Ovary (tissue), 9 donors: ENCODE data around the gene TNRC6A. TPM values are rescaled to one million over a fixed set of nuclear protein-coding genes. Genes with fewer than 3 reads are reported as not detected.

Source experiments
- DNase-seq, 5 donors: peaks; one replicate each; pipeline ENCODE4 v3.0.0-alpha.2; 2019 to 2020
- H3K27ac ChIP-seq, 2 donors: fragments of 200-600 bp; one replicate each; pipeline versions ENCODE4 v1.5.1 to v1.8.0; 2019 to 2022
- H3K27me3 ChIP-seq: fragments of 200-600 bp; one replicate; pipeline ENCODE4 v1.8.0; 2022
- H3K36me3 ChIP-seq: fragments of 200-600 bp; sonication (generic); one replicate; pipeline ENCODE4 v1.5.1; 2019
- H3K4me1 ChIP-seq: one replicate; pipeline ENCODE4 v1.8.1; 2013; ENCODE audit warnings: mild to moderate bottlenecking, moderate library complexity; ENCODE audit not compliant: insufficient read depth
- H3K4me3 ChIP-seq: fragments of 200-600 bp; sonication (generic); one replicate; pipeline ENCODE4 v1.5.1; 2017
- H3K9me3 ChIP-seq, 2 donors: fragments of 200-600 bp in 1 of 2; sonication (generic) in 1 of 2; one replicate each; pipeline versions ENCODE4 v1.5.1 to v1.8.1; 2013 to 2019; ENCODE audit warnings: mild to moderate bottlenecking in 1 of 2, moderate library complexity in 1 of 2
- CTCF ChIP-seq, 3 donors: fragments of 450-650 bp in 2 of 3; fragments of 200-600 bp in 1 of 3; IDR thresholded peaks; one replicate each; pipeline versions ENCODE4 v1.5.1 to v1.8.0; 2016 to 2022; ENCODE audit warnings: antibody characterized with exemption in 3 of 3, mild to moderate bottlenecking in 1 of 3
- EP300 ChIP-seq: sonication (generic); formaldehyde crosslinking; IDR thresholded peaks from one replicate; pipeline ENCODE4 v1.6.1; 2017; ENCODE audit warnings: antibody characterized with exemption
- POLR2A ChIP-seq: fragments of 450-650 bp; IDR thresholded peaks from one replicate; pipeline ENCODE4 v1.6.1; 2017; ENCODE audit warnings: antibody characterized with exemption, mild to moderate bottlenecking, moderate library complexity
- WGBS, 3 donors: extraction: QIAGEN DNeasy Blood & Tissue Kit in 1 of 3; methylation state at CpG; one replicate each; pipeline versions ENCODE4 v1.1.5 to v1.1.7; 2013 to 2017; 5-methylcytosine and 5-hydroxymethylcytosine counted together
- intact Hi-C, 4 donors: fragments of 100-400 bp; cut with DNase I; formaldehyde crosslinking; loops; one replicate each; pipeline versions ENCODE4 v1.11.0 to v1.15.1; 2022 to 2023
- polyA plus RNA-seq, 2 donors: library from polyadenylated mRNA; stranded (reverse); fragments of 200-250 nt in 1 of 2; fragments of 350-450 nt in 1 of 2; fragmentation: Illumina TruSeq in 1 of 2; extraction: RNeasy Lipid Tissue Mini Kit (QIAGEN cat#74804) in 1 of 2; gene quantifications; one replicate each; pipeline ENCODE4 v1.2.3, GENCODE V29; 2013 to 2014
- total RNA-seq, 7 donors: library from RNA; depleted of rRNA in 2 of 7; stranded (reverse); fragments of >200 nt in 2 of 7; fragmentation: NEBNext Ultra II Directional in 3 of 7; extraction: Animal tissue kit (Norgen Biotek cat#: 25700) in 3 of 7; gene quantifications; one replicate each; pipeline versions ENCODE4 v1.1.0 to v1.2.4, GENCODE V29; 2016 to 2023
- donor health status: DM: no; HTN: no; CAD: no; lungs with moderate emphysema.
- donor health status: DM: no; HTN: no; CAD: no.
- donor health status: Bipolar disorder and iron deficiency.
- donor health status: DM: yes; HTN: yes; CAD: no.
- donor health status: DM: no; HTN: no; CAD: no.
- donor health status: DM: yes; HTN: yes; CAD: no.

The TNRC6A gene
- total and polyA plus RNA-seq, 9 donors: 22.1 to 80.7 (median 54.0) TPM

GRCh38 chr16:24822542-24822941, 93.1 kb downstream of the TNRC6A start:
- intact Hi-C loops: no loop called here
- DNase-seq: no peak
- no peak overlapping the region for H3K27ac ChIP-seq
- no peak overlapping the region for H3K4me3 ChIP-seq
- TF ChIP-seq POLR2A: no peak
- no peaks in the 10 kb centered on the region for H3K9me3 ChIP-seq
- WGBS, 3 donors: 84 to 85% (median 84%) methylated on average over 10 of the region's 10 CpGs
- no peaks in the 10 kb centered on the region for H3K27me3 ChIP-seq
- no peaks in the 10 kb centered on the region for H3K36me3 ChIP-seq
- H3K4me1 ChIP-seq: peaks cover 2% of the 10 kb centered on the region

- Histone ChIP-seq H3K4me3 (no peak overlapping the region), H3K27ac (no peak overlapping the region), H3K4me1 (peaks cover 2% of the 10 kb centered on the region), H3K27me3 (no peaks in the 10 kb centered on the region), H3K9me3 (no peaks in the 10 kb centered on the region), H3K36me3 (no peaks in the 10 kb centered on the region)
- no peak for DNase-seq
- intact Hi-C loops: no loop called here
- TF ChIP-seq CTCF (IDR thresholded peaks at IDR 0.05) (no peak), EP300 (no peak), POLR2A (no peak)
- 56 to 76% (median 65%) methylated on average over 8 of the region's 8 CpGs for WGBS, 3 donors
Observed at GRCh38 chr16:24822974-24823373, 93.5 kb downstream of the TNRC6A start.

- H3K4me3 ChIP-seq: no peak overlapping the region
- no peaks in the 10 kb centered on the region for H3K27me3 ChIP-seq
- no peak overlapping the region for H3K27ac ChIP-seq
- 89 to 91% (median 90%) methylated on average over 10 of the region's 10 CpGs for WGBS, 3 donors
- intact Hi-C loops: no loop called here
- H3K36me3 ChIP-seq: no peaks in the 10 kb centered on the region
- H3K4me1 ChIP-seq: peaks cover 2% of the 10 kb centered on the region
- H3K9me3 ChIP-seq: no peaks in the 10 kb centered on the region
- DNase-seq: no peak
- no peak for TF ChIP-seq POLR2A
- no peak for TF ChIP-seq EP300
- no peak for TF ChIP-seq CTCF (IDR thresholded peaks at IDR 0.05)
Observed at GRCh38 chr16:24825696-24826095, 96.2 kb downstream of the TNRC6A start.

GRCh38 chr16:24826096-24826690, 96.7 kb downstream of the TNRC6A start:
- Histone ChIP-seq H3K36me3 (no peaks in the 10 kb centered on the region), H3K9me3 (no peaks in the 10 kb centered on the region), H3K27ac (no peak overlapping the region), H3K4me3 (no peak overlapping the region), H3K4me1 (peaks cover 2% of the 10 kb centered on the region), H3K27me3 (no peaks in the 10 kb centered on the region)
- TF ChIP-seq EP300: no peak
- TF ChIP-seq CTCF (IDR thresholded peaks at IDR 0.05): no peak
- TF ChIP-seq POLR2A: no peak
- intact Hi-C loops: no loop called here
- WGBS, 3 donors: 76 to 88% (median 78%) methylated on average over 12 of the region's 12 CpGs
- DNase-seq: no peak

GRCh38 chr16:24826817-24827566, 97.5 kb downstream of the TNRC6A start:
- intact Hi-C loops: no loop called here
- Histone ChIP-seq H3K27me3 (no peaks in the 10 kb centered on the region), H3K27ac (no peak overlapping the region), H3K4me1 (peaks cover 2% of the 10 kb centered on the region), H3K36me3 (no peaks in the 10 kb centered on the region), H3K4me3 (no peak overlapping the region), H3K9me3 (no peaks in the 10 kb centered on the region)
- no peak for DNase-seq
- 93 to 96% (median 93%) methylated on average over 9 of the region's 9 CpGs for WGBS, 3 donors
- TF ChIP-seq EP300: no peak
- TF ChIP-seq POLR2A: no peak
- no peak for TF ChIP-seq CTCF (IDR thresholded peaks at IDR 0.05)
